IMR-90 (cell line): ENCODE results near the gene SNRK. TPM values are rescaled to one million over a fixed set of nuclear protein-coding genes. Genes with fewer than 3 reads are reported as not detected.

ENCODE experiments used
- ATAC-seq: fragments of 200-7000 bp; cut with Tn5 transposase; 2 replicates; pipeline ENCODE4 v1.9.1; 2020; ENCODE audit warnings: low read depth, mild to moderate bottlenecking, moderate library complexity
- BruUV-seq: library from RNA; stranded (reverse); fragments of 400-500 nt; replicated peaks from 2 replicates; lab custom pipeline; 2021; lab: Mats Ljungman, UMichigan
- CTCF ChIA-PET: fragments of 300-600 bp; formaldehyde crosslinking; extraction: SDS; loops from one replicate; lab custom pipeline; 2021; ENCODE audit warnings: antibody characterized with exemption; lab: Yijun Ruan, JAX
- POLR2A ChIA-PET: fragments of 300-600 bp; sonication (Branson Sonifier 250); formaldehyde crosslinking; loops from one replicate; lab custom pipeline; 2022; ENCODE audit warnings: antibody characterized with exemption; ENCODE audit not compliant: unreplicated experiment; lab: Charles Lee
- DNase-seq: peaks from one replicate; pipeline ENCODE4 v3.0.0; 2013
- H2AFZ ChIP-seq: replicated peaks from 2 replicates; pipeline ENCODE3; 2013; ENCODE audit warnings: low read length, mild to moderate bottlenecking; ENCODE audit not compliant: poor library complexity
- H2AK5ac ChIP-seq: 2 replicates; pipeline ENCODE4 v1.6.1; 2013; ENCODE audit warnings: low read depth, low read length, inconsistent platforms
- H2AK9ac ChIP-seq: replicated peaks from 2 replicates; pipeline ENCODE3; 2013; ENCODE audit warnings: mild to moderate bottlenecking, low read depth, low read length, moderate library complexity; ENCODE audit not compliant: poor library complexity
- H2BK120ac ChIP-seq: 2 replicates; pipeline ENCODE4 v1.6.1; 2013; ENCODE audit warnings: low read depth, low read length, inconsistent platforms
- H2BK15ac ChIP-seq: 3 replicates; pipeline ENCODE4 v1.6.1; 2013; ENCODE audit warnings: low read depth, low read length, inconsistent platforms
- H2BK20ac ChIP-seq: 2 replicates; pipeline ENCODE4 v1.6.1; 2013; ENCODE audit warnings: low read depth, mild to moderate bottlenecking, inconsistent platforms, low read length, moderate library complexity
- H2BK5ac ChIP-seq: 2 replicates; pipeline ENCODE4 v1.6.1; 2013; ENCODE audit warnings: mild to moderate bottlenecking, low read depth, low read length, inconsistent platforms; ENCODE audit not compliant: poor library complexity, severe bottlenecking
- H3K14ac ChIP-seq: replicated peaks from 2 replicates; pipeline ENCODE4 v1.6.1; 2013; ENCODE audit warnings: low read depth, low read length, inconsistent platforms
- H3K18ac ChIP-seq: 2 replicates; pipeline ENCODE4 v1.6.1; 2013; ENCODE audit warnings: low read depth, low read length, control low read depth
- H3K23ac ChIP-seq: 2 replicates; pipeline ENCODE4 v1.6.1; 2013; ENCODE audit warnings: low read depth, low read length, inconsistent platforms
- H3K27ac ChIP-seq: 2 replicates; pipeline ENCODE4 v1.5.1; 2013; ENCODE audit warnings: mild to moderate bottlenecking, control low read depth, low read length; ENCODE audit not compliant: insufficient read depth
- H3K27me3 ChIP-seq: 2 replicates; pipeline ENCODE4 v1.6.1; 2013; ENCODE audit warnings: low read length; ENCODE audit not compliant: control insufficient read depth, insufficient read depth
- H3K36me3 ChIP-seq: 2 replicates; pipeline ENCODE4 v1.6.1; 2013; ENCODE audit warnings: low read length, mixed read lengths; ENCODE audit not compliant: control insufficient read depth, insufficient read depth
- H3K4ac ChIP-seq: 2 replicates; pipeline ENCODE4 v1.6.1; 2013; ENCODE audit warnings: low read depth, low read length, inconsistent platforms
- H3K4me1 ChIP-seq: 2 replicates; pipeline ENCODE4 v1.6.1; 2013; ENCODE audit warnings: low read length, mixed read lengths; ENCODE audit not compliant: control insufficient read depth, insufficient read depth
- H3K4me2 ChIP-seq: 2 replicates; pipeline ENCODE4 v1.6.1; 2013; ENCODE audit warnings: low read depth, mild to moderate bottlenecking, control low read depth, low read length, moderate library complexity
- H3K4me3 ChIP-seq: 2 replicates; pipeline ENCODE4 v1.5.1; 2013; ENCODE audit warnings: low read depth, mild to moderate bottlenecking, control low read depth, low read length, moderate library complexity; ENCODE audit not compliant: insufficient read depth
- H3K56ac ChIP-seq: 2 replicates; pipeline ENCODE4 v1.6.1; 2013; ENCODE audit warnings: low read length, inconsistent platforms; ENCODE audit not compliant: insufficient read depth; ENCODE audit errors: extremely low read depth
- H3K79me1 ChIP-seq, 2 experiments: 2 replicates each; pipeline ENCODE4 v1.6.1; 2013; ENCODE audit warnings: low read length in 2 of 2, inconsistent platforms in 1 of 2, low read depth in 1 of 2
- H3K9ac ChIP-seq: 2 replicates; pipeline ENCODE4 v1.6.1; 2013; ENCODE audit warnings: low read depth, low read length, control low read depth
- H3K9me1 ChIP-seq: 2 replicates; pipeline ENCODE4 v1.6.1; 2013; ENCODE audit warnings: low read length, inconsistent platforms; ENCODE audit not compliant: insufficient read depth
- H3K9me3 ChIP-seq: 2 replicates; pipeline ENCODE4 v1.6.1; 2013; ENCODE audit warnings: low read length; ENCODE audit not compliant: control insufficient read depth, insufficient read depth
- H4K20me1 ChIP-seq: 2 replicates; pipeline ENCODE4 v1.6.1; 2013; ENCODE audit warnings: low read length, inconsistent platforms; ENCODE audit not compliant: insufficient read depth
- H4K5ac ChIP-seq: 2 replicates; pipeline ENCODE4 v1.6.1; 2013; ENCODE audit warnings: mild to moderate bottlenecking, low read depth, low read length, control low read depth
- H4K8ac ChIP-seq, 2 experiments: 2 replicates each; pipeline ENCODE4 v1.6.1; 2013; ENCODE audit warnings: low read depth in 2 of 2, low read length in 2 of 2, control low read depth in 1 of 2, inconsistent platforms in 1 of 2
- H4K91ac ChIP-seq: 2 replicates; pipeline ENCODE4 v1.6.1; 2013; ENCODE audit warnings: low read depth, low read length, inconsistent platforms; ENCODE audit not compliant: insufficient read depth
- CHD1 ChIP-seq: IDR thresholded peaks from 2 replicates; pipeline ENCODE4 v1.6.1; 2012; ENCODE audit warnings: low read depth, low read length, improper control_type of control experiment
- CTCF ChIP-seq: conservative IDR thresholded peaks from 2 replicates; pipeline ENCODE4 v1.5.1; 2012; ENCODE audit warnings: mild to moderate bottlenecking, low read depth, low read length, improper control_type of control experiment
- ELK1 ChIP-seq: fragments of 150-350 bp; IDR thresholded peaks from 2 replicates; pipeline ENCODE4 v1.6.1; 2016; ENCODE audit warnings: low read depth, mild to moderate bottlenecking, low read length, moderate library complexity, borderline replicate concordance
- FOS ChIP-seq: fragments of 150-350 bp; IDR thresholded peaks from 2 replicates; pipeline ENCODE4 v1.6.1; 2016; ENCODE audit warnings: low read depth, low read length
- MAFK ChIP-seq: IDR thresholded peaks from 2 replicates; pipeline ENCODE4 v1.6.1; 2012; ENCODE audit warnings: low read depth, low read length, improper control_type of control experiment
- POLR2A ChIP-seq: IDR thresholded peaks from 2 replicates; pipeline ENCODE4 v1.6.1; 2012; ENCODE audit warnings: mild to moderate bottlenecking, low read depth, low read length
- RAD21 ChIP-seq: IDR thresholded peaks from 2 replicates; pipeline ENCODE4 v1.6.1; 2012; ENCODE audit warnings: low read length, improper control_type of control experiment
- RCOR1 ChIP-seq: IDR thresholded peaks from 2 replicates; pipeline ENCODE4 v1.6.1; 2012; ENCODE audit warnings: mild to moderate bottlenecking, low read length, improper control_type of control experiment; ENCODE audit not compliant: insufficient replicate concordance
- RFX5 ChIP-seq: IDR thresholded peaks from 2 replicates; pipeline ENCODE4 v1.8.0; 2012; ENCODE audit warnings: low read depth, mild to moderate bottlenecking, low read length, moderate library complexity
- SMC3 ChIP-seq: fragments of 150-350 bp; IDR thresholded peaks from 2 replicates; pipeline ENCODE4 v1.6.1; 2016; ENCODE audit warnings: low read depth, mild to moderate bottlenecking, antibody characterized with exemption, low read length, moderate library complexity
- USF2 ChIP-seq: fragments of 150-350 bp; IDR thresholded peaks from 2 replicates; pipeline ENCODE4 v1.6.1; 2017; ENCODE audit warnings: mild to moderate bottlenecking, antibody characterized with exemption, low read length, low read depth
- WGBS, 2 experiments: methylation state at CpG; one replicate each; pipeline versions ENCODE4 v1.1.5 to v1.1.7; 2013; ENCODE audit warnings: missing lambda C conversion rate in 2 of 2; ENCODE audit not compliant: insufficient read length in 1 of 2; ENCODE audit errors: extremely low coverage in 2 of 2; 5-methylcytosine and 5-hydroxymethylcytosine counted together
- dilution Hi-C: fragments of 300-500 bp; cut with HindIII; formaldehyde crosslinking; loops from one replicate; pipeline ENCODE4 v1.14.3; 2018; ENCODE audit warnings: low sequenced_read_pairs; ENCODE audit not compliant: unreplicated experiment
- in situ Hi-C: fragments of 300-500 bp; cut with MboI; formaldehyde crosslinking; loops from 3 replicates; pipeline ENCODE4 v1.14.3; 2019; ENCODE audit warnings: low sequenced_read_pairs, inconsistent platforms, mixed read lengths
- intact Hi-C: fragments of 100-400 bp; cut with micrococcal nuclease; formaldehyde crosslinking; loops from 2 replicates; pipeline ENCODE4 v1.10.0; 2022
- polyA plus RNA-seq, 3 experiments: library from polyadenylated mRNA; depleted of rRNA; stranded (reverse); fragments of >200 nt; gene quantifications; 2 replicates each; pipeline ENCODE4 v1.2.3, GENCODE V29; 2012; ENCODE audit warnings: low replicate concordance in 1 of 3
- total RNA-seq: library from RNA; depleted of rRNA; stranded (reverse); fragments of >200 nt; gene quantifications from 2 replicates; pipeline ENCODE4 v1.2.3, GENCODE V29; 2012

SNRK gene
- total and polyA plus RNA-seq, 2 of the 4 experiments (the other 2 are of a cell fraction): 4.7 to 23.1 TPM

- DNase-seq (no peak), ATAC-seq (no peak)
- no peak overlapping the region for H3K56ac ChIP-seq
- H3K14ac ChIP-seq: no peak overlapping the region
- no peaks in the 10 kb centered on the region for H3K9me1 ChIP-seq
- no TSS peak for BruUV-seq
- H3K27ac ChIP-seq: no peak overlapping the region
- no peak overlapping the region for H3K9ac ChIP-seq
- H3K9me3 ChIP-seq: peaks cover 6% of the 10 kb centered on the region
- CTCF ChIA-PET: no interaction called here
- H3K4me2 ChIP-seq: no peak overlapping the region
- no peak overlapping the region for H3K18ac ChIP-seq
- no peak overlapping the region for H2BK15ac ChIP-seq
- H3K4ac ChIP-seq: no peak overlapping the region
- in situ Hi-C loops (no loop called here), intact Hi-C loops (no loop called here), dilution Hi-C loops (no loop called here)
- POLR2A ChIA-PET: no interaction called here
- no peak overlapping the region for H4K5ac ChIP-seq
- no CpG with 5 or more reads among the region's 4 CpGs for WGBS, 2 experiments
- no peak overlapping the region for H2BK5ac ChIP-seq
- no peak overlapping the region for H2BK20ac ChIP-seq
- no peak overlapping the region for H4K91ac ChIP-seq
- no peak overlapping the region for H2AK5ac ChIP-seq
- no peaks in the 10 kb centered on the region for H3K4me1 ChIP-seq
- H3K36me3 ChIP-seq: peaks cover 10% of the 10 kb centered on the region
- no peak overlapping the region for H2BK120ac ChIP-seq
- H2AFZ ChIP-seq: no peak overlapping the region
- peaks cover 14% of the 10 kb centered on the region for H4K20me1 ChIP-seq
- no peak overlapping the region for H3K4me3 ChIP-seq
- no peaks in the 10 kb centered on the region for H3K27me3 ChIP-seq
- H3K79me1 ChIP-seq: peaks cover 19 to 39% of the 10 kb centered on the region in 2 experiments
- no peak overlapping the region for H2AK9ac ChIP-seq
- H3K23ac ChIP-seq: no peak overlapping the region
- TF ChIP-seq CHD1 (no peak), CTCF (no peak), MAFK (no peak), FOS (no peak), USF2 (no peak), SMC3 (no peak), RFX5 (no peak), RAD21 (no peak), POLR2A (no peak), ELK1 (no peak), RCOR1 (no peak)
- H4K8ac ChIP-seq: no peak overlapping the region
Measured at GRCh38 chr3:43331381-43331780, 45.0 kb downstream of the SNRK start.
